ENCODE results near the gene SCYGR2. TPM values are rescaled to one million over a fixed set of nuclear protein-coding genes. Genes with fewer than 3 reads are reported as not detected.

SCYGR2 gene
- total RNA-seq, 1 experiment from 2014 or later, result not detected

DNA sequence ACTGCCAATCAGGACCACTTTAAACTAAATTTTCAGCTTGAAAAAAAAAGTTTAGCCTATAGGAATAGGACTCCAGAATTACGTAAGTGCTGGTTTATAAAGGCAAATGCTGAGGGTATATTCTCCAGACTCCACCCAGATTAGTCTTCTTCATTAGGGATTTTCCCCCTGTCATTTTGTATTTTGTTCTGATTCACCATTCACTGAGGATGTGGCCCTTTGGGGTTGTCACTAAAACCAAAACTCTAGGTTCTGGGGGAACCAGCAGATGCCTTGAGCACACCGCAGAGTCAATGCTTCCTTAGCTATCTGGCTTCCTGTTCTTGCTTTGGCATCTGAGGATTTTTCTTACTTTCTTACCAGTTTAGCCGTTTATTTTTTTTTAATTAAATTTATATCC, 29.1 kb downstream of the SCYGR2 start:
- Mint-ChIP-seq H3K36me3 (ENCODE audit: insufficient read depth in 1 of 3, low read depth in 3 of 3) (no peaks in the 10 kb centered on the region), H3K9me3 (no peaks in the 10 kb centered on the region), H3K27me3 (ENCODE audit: low read depth) (no peaks in the 10 kb centered on the region; the same call in 1 of the 2 replicates), H3K27ac (no peak overlapping the region), H3K4me3 (no peak overlapping the region), H3K4me1 (no peaks in the 10 kb centered on the region)
- DNase-seq, result no peak
- H3K23ac ChIP-seq (ENCODE audit: insufficient read length, low read depth, low read length), result no peak overlapping the region
- no peak overlapping the region for H3K4ac ChIP-seq (ENCODE audit: low read depth, low read length)
- H3K9me3 ChIP-seq (ENCODE audit: control insufficient read depth, low read depth, low read length), result no peaks in the 10 kb centered on the region
- WGBS (ENCODE audit: extremely low coverage, insufficient read length, low lambda C conversion rate), result no CpG with 5 or more reads among the region's 3 CpGs
- H3K27me3 ChIP-seq (ENCODE audit: insufficient read depth, low read length), result no peaks in the 10 kb centered on the region
- H3K79me1 ChIP-seq (ENCODE audit: insufficient read depth, low read depth, low read length, poor library complexity, severe bottlenecking), result no peaks in the 10 kb centered on the region
- H3K18ac ChIP-seq (ENCODE audit: insufficient read length, low read depth, low read length), result no peak overlapping the region
- H4K8ac ChIP-seq (replicated peaks; ENCODE audit: insufficient read length, low read depth, low read length), result no peak overlapping the region
- no peak overlapping the region for H4K5ac ChIP-seq (ENCODE audit: insufficient read length, low read depth, low read length)
- H3T11ph ChIP-seq (ENCODE audit: low read length), result no peak overlapping the region
- no peaks in the 10 kb centered on the region for H3K23me2 ChIP-seq (ENCODE audit: insufficient read length, low read depth, low read length, poor library complexity, severe bottlenecking)
- no peak overlapping the region for H3K14ac ChIP-seq (ENCODE audit: insufficient read depth, low read length)
- no peaks in the 10 kb centered on the region for H4K20me1 ChIP-seq (ENCODE audit: control insufficient read depth, insufficient read depth, insufficient read length)
- no peak overlapping the region for H2BK15ac ChIP-seq (ENCODE audit: low read depth, low read length)
- no peak overlapping the region for H4K91ac ChIP-seq (ENCODE audit: insufficient read length, low read depth, low read length)
- H3K79me2 ChIP-seq (ENCODE audit: insufficient read depth, low read length), result no peaks in the 10 kb centered on the region
- no peak overlapping the region for H3K9ac ChIP-seq (ENCODE audit: extremely low read depth, insufficient read length, low read length)
- H3K4me2 ChIP-seq (ENCODE audit: insufficient read depth, insufficient read length, low read length), result no peak overlapping the region
- no peak overlapping the region for H2BK5ac ChIP-seq (ENCODE audit: insufficient read length, low read length)
- no peak overlapping the region for H2BK12ac ChIP-seq (ENCODE audit: insufficient read length, low read depth, low read length)
- H2AFZ ChIP-seq (ENCODE audit: low read length), result no peak overlapping the region
- no peak overlapping the region for H3K27ac ChIP-seq (ENCODE audit: insufficient read length, low read depth, low read length)
- H3K4me1 ChIP-seq (ENCODE audit: insufficient read depth, low read length), result no peaks in the 10 kb centered on the region; the same call in none of the 2 replicates
- H2AK5ac ChIP-seq (ENCODE audit: insufficient read length, low read length), result no peak overlapping the region
- H2BK120ac ChIP-seq (ENCODE audit: low read depth, low read length, poor library complexity, severe bottlenecking), result no peak overlapping the region
- no peak overlapping the region for H3K56ac ChIP-seq (ENCODE audit: insufficient read length, low read depth, low read length)
- H2BK20ac ChIP-seq (ENCODE audit: low read depth, low read length, poor library complexity, severe bottlenecking), result no peak overlapping the region
- TF ChIP-seq CTCF (conservative IDR thresholded peaks at IDR 0.05), result no peak

Data from H9 (cell line).